Measurements from ENCODE around the gene WFIKKN1. TPM values are rescaled to one million over a fixed set of nuclear protein-coding genes. Genes with fewer than 3 reads are reported as not detected.

WFIKKN1 gene
- total and polyA plus RNA-seq, 11 donors, result 0.15 to 1.1 (median 0.29) TPM

GRCh38 chr16:682493-683395 lies 52.0 kb downstream of the WFIKKN1 start:
- H3K4me3 ChIP-seq, result peak overlapping the region in 6 of 12 donors; percentile 61 to 86 (median 74)
- H3K9me3 ChIP-seq, result no peaks in the 10 kb centered on the region
- DNase-seq, result no peak
- WGBS, 4 donors, result 84 to 85% (median 84%) methylated on average over 34 to 36 of the region's 36 CpGs
- peaks cover 14 to 65% (median 51%) of the 10 kb centered on the region in 12 donors for H3K4me1 ChIP-seq
- peaks cover 0 to 41% (median 24%) of the 10 kb centered on the region in 9 donors for H3K36me3 ChIP-seq
- TF ChIP-seq CTCF (IDR thresholded peaks at IDR 0.05) (no peak), POLR2A (IDR thresholded peaks at IDR 0.05) (no peak)
- no peak overlapping the region for H3K27ac ChIP-seq
- intact Hi-C loops (cut with DNase I), result no loop called here
- no peaks in the 10 kb centered on the region for H3K27me3 ChIP-seq
- ATAC-seq, result no peak

DNA sequence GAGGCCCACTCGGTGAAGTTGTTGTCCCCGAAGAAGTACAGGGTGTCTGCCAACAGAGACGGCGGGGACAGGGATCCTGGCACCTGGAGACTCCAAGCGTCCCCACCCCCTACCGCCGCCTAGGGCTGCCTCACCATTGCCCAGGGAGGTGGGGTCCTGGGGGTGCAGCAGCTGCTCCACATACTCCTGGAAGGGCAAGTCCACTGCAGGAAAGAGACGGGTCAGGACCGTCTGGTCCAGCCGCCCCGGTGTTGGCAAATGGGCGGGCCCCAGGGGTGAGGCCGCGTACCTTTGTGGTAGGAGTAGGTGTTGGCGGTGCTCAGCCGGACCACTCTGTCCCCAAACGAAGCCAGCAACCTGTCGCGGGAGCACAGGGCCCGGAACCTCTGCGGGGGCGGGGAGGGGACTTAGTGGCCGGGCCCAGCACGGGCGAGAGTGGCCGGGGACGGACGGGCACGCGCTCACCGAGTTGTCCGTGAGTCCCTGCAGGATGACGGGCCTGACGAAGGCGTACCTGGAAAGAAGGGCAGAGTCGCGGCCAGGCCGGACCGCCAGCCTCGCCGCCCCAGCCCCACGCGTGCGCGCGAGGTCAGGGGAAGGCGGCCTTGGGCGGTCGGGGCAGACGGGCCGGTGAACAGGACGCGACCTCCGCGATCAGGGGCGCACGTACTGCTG lies 52.7 kb downstream of the WFIKKN1 start:
- Histone ChIP-seq H3K36me3 (peaks cover 0 to 41% (median 24%) of the 10 kb centered on the region in 9 donors), H3K27ac (peak overlapping the region in 11 of 12 donors; percentile 54 to 91 (median 76)), H3K4me3 (peak overlapping the region; percentile 46 to 86 (median 64)), H3K4me1 (peaks cover 14 to 68% (median 52%) of the 10 kb centered on the region in 12 donors), H3K27me3 (no peaks in the 10 kb centered on the region), H3K9me3 (no peaks in the 10 kb centered on the region)
- TF ChIP-seq POLR2A (IDR thresholded peaks at IDR 0.05) (no peak), CTCF (IDR thresholded peaks at IDR 0.05) (no peak)
- intact Hi-C loops (cut with DNase I), result no loop called here
- no peak for ATAC-seq
- WGBS, 4 donors, result 13 to 26% (median 16%) methylated on average over 22 to 57 of the region's 57 CpGs
- peak in 1 of 5 donors; percentile 33 for DNase-seq

Other genes starting within 250 kb of the WFIKKN1 start
- gene PGAP6, start 249.0 kb upstream of the WFIKKN1 start, total RNA-seq, result 10 to 100 TPM; 32.3 to 65.3 (median 44.9) TPM
- gene PGAP6, start 249.0 kb upstream of the WFIKKN1 start, polyA plus RNA-seq, result 10 to 100 TPM; 30.1 to 63.8 TPM
- 10 to 100 TPM; 53.9 to 95.3 (median 73.8) TPM for gene NME4, start 233.8 kb upstream of the WFIKKN1 start, total RNA-seq
- 100 to 1,000 TPM in 1 of 2 donors, 10 to 100 TPM in 1; 37.5 to 103 TPM for gene NME4, start 233.8 kb upstream of the WFIKKN1 start, polyA plus RNA-seq
- gene DECR2, start 229.1 kb upstream of the WFIKKN1 start, total RNA-seq, result 10 to 100 TPM in 6 of 9 donors, 1 to 10 TPM in 3; 6.9 to 20.6 (median 12.2) TPM
- 10 to 100 TPM in 1 of 2 donors, 1 to 10 TPM in 1; 7.1 to 17.1 TPM for gene DECR2, start 229.1 kb upstream of the WFIKKN1 start, polyA plus RNA-seq
- gene RAB11FIP3, start 205.3 kb upstream of the WFIKKN1 start, total RNA-seq, result 10 to 100 TPM; 19.9 to 39.9 (median 31.9) TPM
- 10 to 100 TPM; 19.3 to 35.2 TPM for gene RAB11FIP3, start 205.3 kb upstream of the WFIKKN1 start, polyA plus RNA-seq
- 10 to 100 TPM; 12.0 to 35.5 (median 20.0) TPM for gene CAPN15, start 103.3 kb upstream of the WFIKKN1 start, total RNA-seq
- 10 to 100 TPM; 20.8 to 26.0 TPM for gene CAPN15, start 103.3 kb upstream of the WFIKKN1 start, polyA plus RNA-seq
- not detected for gene PRR35, start 70.6 kb upstream of the WFIKKN1 start, total RNA-seq
- gene PRR35, start 70.6 kb upstream of the WFIKKN1 start, polyA plus RNA-seq, result not detected
- gene NHLRC4, start 64.0 kb upstream of the WFIKKN1 start, total RNA-seq, result under 1 TPM in 8 of 9 donors, not detected in 1; 0.23 to 0.86 (median 0.56) TPM
- under 1 TPM; 0.46 to 0.50 TPM for gene NHLRC4, start 64.0 kb upstream of the WFIKKN1 start, polyA plus RNA-seq
- 10 to 100 TPM; 16.4 to 39.5 (median 22.0) TPM for gene PIGQ, start 61.0 kb upstream of the WFIKKN1 start, total RNA-seq
- gene PIGQ, start 61.0 kb upstream of the WFIKKN1 start, polyA plus RNA-seq, result 10 to 100 TPM; 21.8 to 35.8 TPM
- 10 to 100 TPM; 10.2 to 17.8 (median 12.6) TPM for gene RAB40C, start 40.9 kb upstream of the WFIKKN1 start, total RNA-seq
- gene RAB40C, start 40.9 kb upstream of the WFIKKN1 start, polyA plus RNA-seq, result 10 to 100 TPM; 15.2 to 22.0 TPM
- 100 to 1,000 TPM in 2 of 9 donors, 10 to 100 TPM in 7; 39.6 to 187 (median 44.7) TPM for gene METTL26, start 5.3 kb downstream of the WFIKKN1 start, total RNA-seq
- 100 to 1,000 TPM; 101 to 165 TPM for gene METTL26, start 5.3 kb downstream of the WFIKKN1 start, polyA plus RNA-seq
- gene MCRIP2, start 10.8 kb downstream of the WFIKKN1 start, total RNA-seq, result 100 to 1,000 TPM in 4 of 9 donors, 10 to 100 TPM in 5; 52.3 to 219 (median 89.5) TPM
- 100 to 1,000 TPM in 1 of 2 donors, 10 to 100 TPM in 1; 97.0 to 321 TPM for gene MCRIP2, start 10.8 kb downstream of the WFIKKN1 start, polyA plus RNA-seq
- gene WDR90, start 18.4 kb downstream of the WFIKKN1 start, total RNA-seq, result 10 to 100 TPM in 2 of 9 donors, 1 to 10 TPM in 7; 3.7 to 17.4 (median 8.6) TPM
- gene WDR90, start 18.4 kb downstream of the WFIKKN1 start, polyA plus RNA-seq, result 10 to 100 TPM in 1 of 2 donors, 1 to 10 TPM in 1; 5.1 to 10.9 TPM
- gene RHOT2, start 37.1 kb downstream of the WFIKKN1 start, total RNA-seq, result 100 to 1,000 TPM in 1 of 9 donors, 10 to 100 TPM in 8; 33.7 to 102 (median 83.5) TPM
- 100 to 1,000 TPM in 1 of 2 donors, 10 to 100 TPM in 1; 77.2 to 143 TPM for gene RHOT2, start 37.1 kb downstream of the WFIKKN1 start, polyA plus RNA-seq
- gene RHBDL1, start 44.7 kb downstream of the WFIKKN1 start, total RNA-seq, result 1 to 10 TPM in 7 of 9 donors, under 1 TPM in 2; 0.72 to 2.7 (median 1.8) TPM
- 1 to 10 TPM in 1 of 2 donors, under 1 TPM in 1; 0.19 to 3.6 TPM for gene RHBDL1, start 44.7 kb downstream of the WFIKKN1 start, polyA plus RNA-seq
- gene STUB1, start 49.4 kb downstream of the WFIKKN1 start, total RNA-seq, result 100 to 1,000 TPM in 8 of 9 donors, 10 to 100 TPM in 1; 93.7 to 198 (median 116) TPM
- gene STUB1, start 49.4 kb downstream of the WFIKKN1 start, polyA plus RNA-seq, result 100 to 1,000 TPM; 107 to 159 TPM
- 100 to 1,000 TPM in 1 of 9 donors, 10 to 100 TPM in 8; 37.5 to 103 (median 44.1) TPM for gene JMJD8, start 53.3 kb downstream of the WFIKKN1 start, total RNA-seq
- 10 to 100 TPM; 36.2 to 66.6 TPM for gene JMJD8, start 53.3 kb downstream of the WFIKKN1 start, polyA plus RNA-seq
- gene WDR24, start 59.4 kb downstream of the WFIKKN1 start, total RNA-seq, result 10 to 100 TPM in 4 of 9 donors, 1 to 10 TPM in 5; 7.0 to 16.6 (median 9.2) TPM
- 10 to 100 TPM in 1 of 2 donors, 1 to 10 TPM in 1; 5.6 to 10.5 TPM for gene WDR24, start 59.4 kb downstream of the WFIKKN1 start, polyA plus RNA-seq
- gene FBXL16, start 74.8 kb downstream of the WFIKKN1 start, total RNA-seq, result under 1 TPM in 3 of 9 donors, not detected in 6; 0.59 to 1.00 (median 0.60) TPM
- under 1 TPM; 0.03 to 0.11 TPM for gene FBXL16, start 74.8 kb downstream of the WFIKKN1 start, polyA plus RNA-seq
- 10 to 100 TPM; 50.5 to 79.4 (median 60.7) TPM for gene METRN, start 84.1 kb downstream of the WFIKKN1 start, total RNA-seq
- 10 to 100 TPM; 31.2 to 69.0 TPM for gene METRN, start 84.1 kb downstream of the WFIKKN1 start, polyA plus RNA-seq
- gene ANTKMT, start 90.2 kb downstream of the WFIKKN1 start, total RNA-seq, result 10 to 100 TPM; 30.2 to 48.6 (median 36.0) TPM
- gene ANTKMT, start 90.2 kb downstream of the WFIKKN1 start, polyA plus RNA-seq, result 10 to 100 TPM; 22.9 to 42.4 TPM
- 1 to 10 TPM in 1 of 9 donors, under 1 TPM in 5, not detected in 3; 0.35 to 1.3 (median 0.54) TPM for gene CCDC78, start 95.5 kb downstream of the WFIKKN1 start, total RNA-seq
- 1 to 10 TPM in 1 of 2 donors, under 1 TPM in 1; 0.60 to 1.3 TPM for gene CCDC78, start 95.5 kb downstream of the WFIKKN1 start, polyA plus RNA-seq
- 10 to 100 TPM in 7 of 9 donors, 1 to 10 TPM in 2; 5.0 to 16.4 (median 11.9) TPM for gene HAGHL, start 96.1 kb downstream of the WFIKKN1 start, total RNA-seq
- 10 to 100 TPM; 11.3 to 44.2 TPM for gene HAGHL, start 96.1 kb downstream of the WFIKKN1 start, polyA plus RNA-seq
- gene CIAO3, start 110.0 kb downstream of the WFIKKN1 start, total RNA-seq, result 10 to 100 TPM; 21.4 to 33.1 (median 26.8) TPM
- gene CIAO3, start 110.0 kb downstream of the WFIKKN1 start, polyA plus RNA-seq, result 10 to 100 TPM; 36.0 to 41.5 TPM
- 10 to 100 TPM in 1 of 9 donors, under 1 TPM in 2, not detected in 6; 0.48 to 82.2 (median 0.50) TPM for gene MSLN, start 129.7 kb downstream of the WFIKKN1 start, total RNA-seq
- not detected for gene MSLN, start 129.7 kb downstream of the WFIKKN1 start, polyA plus RNA-seq
- gene RPUSD1, start 157.4 kb downstream of the WFIKKN1 start, total RNA-seq, result 10 to 100 TPM in 4 of 9 donors, 1 to 10 TPM in 5; 7.1 to 19.4 (median 9.9) TPM
- gene RPUSD1, start 157.4 kb downstream of the WFIKKN1 start, polyA plus RNA-seq, result 10 to 100 TPM; 12.5 to 25.7 TPM
- 10 to 100 TPM in 2 of 9 donors, 1 to 10 TPM in 6, under 1 TPM in 1; 0.83 to 15.0 (median 4.0) TPM for gene CHTF18, start 157.6 kb downstream of the WFIKKN1 start, total RNA-seq
- gene CHTF18, start 157.6 kb downstream of the WFIKKN1 start, polyA plus RNA-seq, result 1 to 10 TPM; 2.6 to 3.9 TPM
- gene GNG13, start 169.7 kb downstream of the WFIKKN1 start, total RNA-seq, result not detected
- not detected for gene GNG13, start 169.7 kb downstream of the WFIKKN1 start, polyA plus RNA-seq